Ammon's horn (tissue), 1 donor: ENCODE measurements around the gene PITPNB.
A peak's percentile ranks its signal among the peaks of the same experiment; 100 is the strongest.

Experiments used
- DNase-seq: peaks from one replicate; pipeline ENCODE4 v3.0.0-alpha.2; 2016; ENCODE audit warnings: low spot score

PITPNB gene

GRCh38 chr22:27833803-27834202, 85.3 kb downstream of the PITPNB start:
- DNase-seq: no peak

DNA sequence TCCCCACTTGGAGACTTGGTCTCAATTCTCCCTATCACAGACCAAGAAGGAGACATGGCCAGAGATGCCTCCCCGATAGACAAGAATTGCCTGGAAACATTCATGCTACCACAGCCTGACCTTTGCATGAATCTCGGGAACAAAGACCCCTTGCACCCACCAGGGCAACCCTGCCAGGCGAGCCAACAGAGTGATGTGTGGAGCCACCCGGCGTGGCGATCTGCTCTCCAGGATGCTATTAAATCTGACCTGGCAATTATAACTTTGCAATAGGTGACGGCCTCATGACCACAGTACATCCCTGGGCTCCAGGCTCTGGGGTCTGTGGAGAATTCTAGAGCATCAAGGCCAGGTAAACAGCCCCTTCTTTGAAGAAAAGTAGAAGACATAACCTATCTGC, 86.5 kb downstream of the PITPNB start:
- no peak for DNase-seq

- no peak for DNase-seq
Observed at GRCh38 chr22:27829620-27830019, 89.4 kb downstream of the PITPNB start.

GRCh38 chr22:27827604-27828587, 91.2 kb downstream of the PITPNB start:
- DNase-seq: no peak

GRCh38 chr22:27825174-27825573, 93.9 kb downstream of the PITPNB start:
- DNase-seq: no peak

- no peak for DNase-seq
Observed at GRCh38 chr22:27823221-27823620, 95.8 kb downstream of the PITPNB start.

DNA sequence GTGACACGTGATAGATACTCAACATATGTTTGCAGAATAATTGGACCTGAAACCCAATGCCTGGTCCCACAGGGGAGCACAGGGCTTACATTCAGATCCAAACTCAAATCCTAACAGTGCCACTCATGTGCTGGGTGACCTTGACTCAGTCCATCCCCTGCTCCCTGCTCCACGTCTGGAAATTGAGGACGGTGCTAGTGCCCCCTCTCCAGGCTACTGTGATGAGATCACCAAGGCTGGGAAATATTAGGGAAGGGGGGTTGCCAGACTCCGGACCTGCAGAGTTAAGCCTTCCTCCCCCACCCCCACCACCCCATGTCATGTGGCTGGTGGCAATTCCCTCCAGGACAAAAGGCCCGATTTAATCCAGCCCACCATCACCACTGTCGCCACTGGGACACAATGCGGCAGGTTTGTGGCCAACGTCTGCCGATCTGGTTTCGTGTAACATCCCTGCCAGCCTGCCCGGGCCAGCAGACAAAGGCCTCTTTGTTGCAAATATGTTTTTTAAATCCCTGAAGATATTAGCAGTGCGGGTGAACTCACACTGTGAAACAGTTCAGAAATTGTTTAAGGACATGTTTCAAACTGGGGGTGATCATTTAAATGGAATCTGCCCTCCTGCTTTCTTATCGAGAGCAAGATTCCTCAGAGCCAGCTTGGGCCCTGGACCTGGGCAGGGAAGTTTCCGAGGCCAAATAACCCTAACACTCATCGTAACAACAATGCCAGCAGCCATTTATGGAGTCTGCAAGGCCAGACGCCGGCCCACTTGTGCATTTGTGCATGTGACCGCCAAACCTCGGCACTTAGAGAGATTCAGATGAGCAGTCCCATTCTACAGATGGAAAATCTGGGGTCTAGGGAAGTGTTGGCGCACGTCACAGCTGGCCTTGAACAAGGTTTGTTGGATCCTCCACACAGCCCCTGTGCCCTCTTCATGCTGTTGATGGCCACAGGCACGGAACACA, 97.9 kb downstream of the PITPNB start:
- DNase-seq: no peak

GRCh38 chr22:27816552-27816951, 102.5 kb downstream of the PITPNB start:
- no peak for DNase-seq

GRCh38 chr22:27815826-27816530, 103.1 kb downstream of the PITPNB start:
- DNase-seq: no peak

DNA sequence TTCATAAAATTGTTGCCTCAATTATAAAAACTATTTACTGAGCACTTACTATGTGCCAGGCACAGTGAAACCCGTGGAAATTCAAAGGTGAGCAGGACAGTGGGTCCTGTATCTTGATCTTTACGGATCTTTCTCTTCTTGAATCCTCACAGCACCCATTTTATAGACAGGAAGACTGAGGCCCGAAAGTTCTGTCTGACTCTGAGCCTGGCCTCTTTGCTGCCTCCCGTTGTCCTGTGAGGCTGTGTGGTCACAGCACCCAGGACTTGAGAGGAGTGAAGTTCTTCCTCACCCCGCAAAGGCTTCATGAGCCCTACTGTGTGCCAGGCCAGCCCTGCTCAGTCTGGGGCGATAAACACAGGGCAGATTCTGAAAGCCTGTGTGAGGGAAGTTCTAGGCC, 104.1 kb downstream of the PITPNB start:
- DNase-seq: no peak

- DNase-seq: no peak
Observed at GRCh38 chr22:27811778-27812177, 107.3 kb downstream of the PITPNB start.

DNA sequence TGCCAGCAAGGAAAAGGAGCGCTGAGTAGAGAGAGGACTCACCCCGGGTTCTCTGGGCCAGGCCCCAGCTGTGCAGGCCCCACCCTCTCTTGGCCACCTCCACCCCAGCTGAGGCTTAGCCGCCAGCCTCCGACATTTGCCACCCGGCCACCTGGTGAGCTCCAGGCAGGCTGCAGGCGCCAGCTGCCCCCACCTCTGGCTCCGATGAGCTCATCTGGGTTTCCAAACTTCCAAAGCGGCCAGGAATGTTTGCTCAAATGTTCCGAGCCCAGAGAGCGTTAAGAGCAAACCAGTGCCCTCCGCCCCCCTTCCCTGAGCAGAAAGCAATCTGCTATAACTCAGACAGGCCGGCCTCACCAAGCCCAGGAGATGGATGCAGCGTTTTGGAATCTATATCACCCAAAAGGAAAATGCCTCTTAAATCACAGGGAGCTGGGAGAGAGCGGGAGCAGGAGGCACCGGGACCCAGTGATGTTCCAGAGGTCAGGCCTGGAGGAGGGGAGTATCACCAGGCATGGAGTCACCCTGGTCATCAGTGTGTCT, 108.4 kb downstream of the PITPNB start:
- no peak for DNase-seq

DNA sequence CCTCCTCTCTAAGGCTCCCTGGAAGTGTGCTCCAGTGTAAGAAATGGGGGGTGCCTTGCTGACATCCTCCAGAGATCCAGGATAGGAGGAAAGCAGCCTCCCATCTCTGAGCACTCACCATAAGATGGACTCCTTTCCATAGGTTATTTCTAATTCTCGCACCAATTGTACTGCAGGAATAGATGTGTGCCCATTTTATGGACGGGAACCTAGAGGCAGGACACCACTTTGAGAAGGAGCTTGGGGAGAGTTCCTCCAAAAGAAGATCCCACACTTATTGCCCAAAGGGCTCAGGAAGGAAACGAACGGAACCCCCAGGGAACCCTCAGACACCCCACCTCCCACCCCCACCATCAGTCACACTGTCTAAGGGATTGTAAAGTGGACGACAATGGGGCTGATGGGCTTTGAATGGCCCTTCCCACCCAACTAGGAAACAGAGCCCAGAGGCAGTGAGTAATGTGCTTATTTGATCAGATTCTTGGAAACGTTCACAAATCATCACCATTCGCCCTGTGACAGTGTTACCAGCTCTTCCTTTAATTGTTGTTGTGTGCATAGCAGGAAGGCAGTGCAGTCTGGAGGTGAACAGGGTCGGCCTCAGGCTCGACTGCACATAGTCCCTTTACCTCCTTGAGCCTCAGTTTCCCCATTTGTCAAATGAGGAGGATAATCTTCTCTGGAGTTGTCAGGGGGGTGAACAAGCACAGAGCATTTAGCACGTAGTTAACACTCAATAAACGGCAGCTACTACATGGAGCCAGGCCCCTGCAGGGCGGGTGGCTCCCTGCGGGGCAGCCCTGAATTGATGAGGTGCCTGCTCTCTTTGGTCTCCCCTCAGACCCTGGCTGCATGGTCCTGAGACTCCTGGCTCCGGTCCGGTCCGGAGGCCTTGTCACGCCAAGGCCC, 109.1 kb downstream of the PITPNB start:
- DNase-seq: no peak

DNA sequence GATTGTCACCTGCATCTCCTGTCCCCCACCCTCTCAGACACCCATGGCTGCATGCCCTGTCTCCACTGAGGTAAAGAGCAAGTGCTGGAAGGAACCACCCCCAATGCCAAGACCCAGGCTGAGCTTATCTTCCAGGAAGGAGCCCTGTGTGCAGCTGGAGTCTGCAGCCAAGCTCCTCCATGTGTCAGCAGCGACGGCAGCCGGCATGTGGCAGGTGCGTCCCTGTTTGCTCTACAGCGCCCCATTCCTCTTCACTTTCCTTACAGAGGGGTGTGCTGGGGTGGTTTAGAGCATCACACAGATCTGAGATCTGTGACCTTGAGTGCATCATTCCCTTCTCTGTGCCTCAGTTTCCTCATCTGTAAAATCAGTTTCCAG, 109.8 kb downstream of the PITPNB start:
- no peak for DNase-seq

DNA sequence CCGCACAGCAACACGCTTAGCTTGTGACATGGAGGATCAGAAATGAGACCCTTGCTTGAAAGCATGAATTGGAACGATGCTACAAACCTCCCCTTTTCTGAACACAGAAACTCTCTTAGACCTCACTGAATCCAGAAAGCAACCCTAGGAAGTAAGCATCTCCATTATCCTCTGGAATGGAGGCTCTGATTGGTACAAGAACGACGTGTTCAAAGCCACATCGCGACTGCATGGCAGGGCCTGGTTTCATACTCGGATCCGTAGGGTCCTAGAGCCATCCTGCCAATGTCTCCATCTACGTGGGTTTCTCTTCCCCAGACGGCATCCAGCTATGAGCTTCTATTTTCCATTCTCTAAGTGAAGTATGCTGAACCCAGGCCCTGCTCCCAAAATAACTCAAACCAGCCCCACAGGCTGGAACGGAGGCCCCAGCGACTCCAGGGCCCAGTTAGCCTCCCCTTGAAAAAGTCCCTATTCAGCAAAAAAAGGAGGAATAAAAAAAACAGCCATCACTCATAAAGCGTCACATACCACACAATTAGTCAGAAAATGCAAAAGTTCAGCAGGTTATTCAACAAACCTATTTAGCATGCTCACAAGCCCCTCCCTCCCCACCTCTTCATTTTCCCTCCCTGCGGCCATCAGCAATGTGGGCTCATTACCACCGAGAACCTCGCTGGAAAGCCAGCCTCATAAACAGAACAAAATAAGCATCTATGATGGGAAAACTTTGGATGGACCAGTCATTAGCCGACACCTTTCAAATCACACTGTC, 110.4 kb downstream of the PITPNB start:
- DNase-seq: no peak

DNA sequence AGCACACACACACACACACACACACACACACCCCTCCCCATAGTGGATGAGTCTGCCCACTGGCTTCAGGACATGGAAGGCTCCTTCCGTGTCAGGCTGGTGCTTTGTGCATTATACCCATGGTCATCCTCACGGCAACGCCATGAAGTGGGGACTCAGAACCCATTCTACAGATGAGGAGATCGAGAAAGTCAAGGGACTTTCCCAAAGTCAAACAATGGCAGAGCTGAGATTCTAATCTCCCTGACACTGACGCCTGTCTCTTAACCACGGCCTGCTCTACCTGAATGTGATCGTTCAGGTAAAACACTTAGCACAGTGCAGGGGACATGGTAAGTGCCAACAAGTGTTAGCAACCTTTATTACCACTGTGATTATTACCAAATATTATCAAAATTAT, 113.2 kb downstream of the PITPNB start:
- no peak for DNase-seq

- peak; percentile 90 for DNase-seq
Observed at GRCh38 chr22:27804470-27805297, 114.4 kb downstream of the PITPNB start.

- DNase-seq: no peak
Observed at GRCh38 chr22:27803841-27804415, 115.1 kb downstream of the PITPNB start.
